Inflammatory macrophage treated with lipopolysaccharide for 1 hour (primary cell): ENCODE results near the gene ITGA4.
"Not testable (repeated sequence)": the region's sequence is repeated elsewhere in the genome, so short reads cannot be mapped to it uniquely, and the experiment has no call there.

Source experiments
- DNase-seq, 2 donors: peaks; one replicate each; pipeline ENCODE4 v3.0.0-alpha.2; 2020 to 2022

ITGA4 gene

DNA sequence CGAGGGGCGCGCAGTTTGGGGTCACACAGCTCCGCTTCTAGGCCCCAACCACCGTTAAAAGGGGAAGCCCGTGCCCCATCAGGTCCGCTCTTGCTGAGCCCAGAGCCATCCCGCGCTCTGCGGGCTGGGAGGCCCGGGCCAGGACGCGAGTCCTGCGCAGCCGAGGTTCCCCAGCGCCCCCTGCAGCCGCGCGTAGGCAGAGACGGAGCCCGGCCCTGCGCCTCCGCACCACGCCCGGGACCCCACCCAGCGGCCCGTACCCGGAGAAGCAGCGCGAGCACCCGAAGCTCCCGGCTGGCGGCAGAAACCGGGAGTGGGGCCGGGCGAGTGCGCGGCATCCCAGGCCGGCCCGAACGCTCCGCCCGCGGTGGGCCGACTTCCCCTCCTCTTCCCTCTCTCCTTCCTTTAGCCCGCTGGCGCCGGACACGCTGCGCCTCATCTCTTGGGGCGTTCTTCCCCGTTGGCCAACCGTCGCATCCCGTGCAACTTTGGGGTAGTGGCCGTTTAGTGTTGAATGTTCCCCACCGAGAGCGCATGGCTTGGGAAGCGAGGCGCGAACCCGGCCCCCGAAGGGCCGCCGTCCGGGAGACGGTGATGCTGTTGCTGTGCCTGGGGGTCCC lies at the start of gene ITGA4:
Gene ITGA4, plus strand, starts transcription at position 266 of the 620 bp plus-strand sequence. Its CDS starts 269 bp downstream, at position 535.
- DNase-seq = peak; percentile 42 to 69

DNA sequence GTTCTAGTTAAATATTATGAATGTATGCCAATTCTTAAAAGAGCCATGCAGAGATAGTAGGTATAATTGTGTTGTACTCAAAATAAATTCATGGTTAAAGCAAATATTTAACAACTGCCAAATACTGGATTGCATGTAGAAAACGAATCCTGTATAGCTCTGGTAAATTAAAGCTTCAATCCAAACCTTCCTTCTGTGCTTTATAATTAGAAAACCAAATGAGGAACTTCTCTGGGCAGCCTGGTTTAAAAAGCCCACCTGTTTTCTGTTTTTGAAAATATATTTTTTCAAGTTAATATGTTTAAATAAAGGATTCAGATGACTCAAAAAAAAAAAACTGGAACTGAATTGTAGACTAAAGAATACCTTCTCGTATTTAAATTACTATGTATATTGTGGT lies 48.3 kb upstream of the ITGA4 start:
- no peak for DNase-seq

- no peak for DNase-seq
Observed at GRCh38 chr2:181411105-181411849, 45.9 kb upstream of the ITGA4 start.

GRCh38 chr2:181419129-181419855 lies 37.9 kb upstream of the ITGA4 start:
- DNase-seq = peak; percentile 55 to 73

DNA sequence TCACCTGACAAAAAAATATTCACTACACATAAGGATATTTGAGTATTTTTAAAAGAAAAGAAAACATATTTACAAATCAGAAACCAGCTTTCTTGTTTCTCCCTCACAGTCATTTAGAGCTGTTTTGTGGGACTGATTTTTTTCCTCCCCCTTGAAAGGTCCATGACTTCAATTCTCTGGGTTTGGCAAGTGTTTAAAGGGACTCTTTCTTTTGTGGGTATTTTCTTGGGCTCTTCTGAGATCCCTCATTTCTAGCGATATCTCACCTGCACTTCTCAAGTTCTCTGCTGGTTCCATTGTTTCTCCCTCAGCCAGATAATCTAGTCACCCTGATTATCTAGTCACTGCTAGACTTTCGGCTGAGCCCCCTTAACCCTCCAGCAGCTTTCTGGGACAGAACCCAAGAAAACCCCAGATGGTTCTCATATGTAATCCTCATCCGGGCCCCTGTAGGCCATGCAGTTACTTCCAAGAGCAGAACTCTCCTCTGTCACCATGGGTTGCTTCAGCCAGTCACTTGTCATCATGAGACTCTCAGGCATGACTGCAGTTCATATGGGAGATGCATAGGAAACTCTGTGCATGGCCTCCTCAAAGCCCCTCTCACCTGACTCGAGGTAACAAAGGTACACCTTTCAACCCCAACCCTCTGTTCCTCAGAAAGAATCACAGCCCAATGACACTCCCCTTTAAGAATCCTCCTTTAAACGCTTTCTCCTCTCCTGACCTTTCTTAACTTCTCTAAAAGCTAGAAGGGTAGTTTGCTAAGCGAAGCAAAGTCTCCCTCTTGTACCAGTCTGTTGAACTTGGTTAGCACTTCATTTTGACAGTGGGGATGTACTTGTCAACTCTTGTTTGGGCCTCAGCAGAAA lies 36.7 kb upstream of the ITGA4 start:
- peak in 1 of 2 donors; percentile 27 for DNase-seq

DNA sequence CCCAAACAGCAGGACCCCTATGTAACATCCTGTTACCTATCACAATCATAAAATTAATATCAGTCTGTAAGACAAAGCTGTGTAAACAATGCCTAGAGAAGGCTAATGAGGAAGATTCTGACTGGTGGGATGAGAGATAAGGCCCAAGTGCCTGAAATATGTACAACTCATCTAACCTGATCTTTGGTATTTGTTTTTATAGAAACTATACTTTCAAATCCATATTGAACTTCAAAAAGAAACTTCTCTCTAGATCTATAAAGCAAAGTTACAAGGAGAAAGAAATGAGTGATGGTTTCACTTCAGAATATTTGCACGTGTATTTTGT lies 36.1 kb upstream of the ITGA4 start:
- no peak for DNase-seq

DNA sequence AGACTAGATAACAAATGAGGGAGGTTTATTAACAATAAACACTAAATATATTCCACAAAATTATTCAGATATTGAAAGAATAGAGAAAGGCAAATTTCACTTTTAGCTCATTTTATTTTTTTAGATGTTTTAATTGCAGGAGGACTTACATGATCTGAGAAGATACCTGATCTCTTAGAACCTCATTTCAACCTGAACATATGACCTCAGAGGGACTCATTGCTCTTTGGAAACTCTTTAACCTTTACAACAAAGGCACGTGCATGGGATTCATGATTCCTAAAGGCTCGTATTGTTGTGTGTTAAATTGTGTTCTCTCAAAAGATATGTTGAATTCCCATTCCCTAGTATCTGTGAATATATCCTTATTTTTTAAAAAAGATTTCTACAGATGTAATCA lies 35.7 kb upstream of the ITGA4 start:
- DNase-seq = no peak

- DNase-seq = no peak
Observed at GRCh38 chr2:181426672-181427071, 30.5 kb upstream of the ITGA4 start.

DNA sequence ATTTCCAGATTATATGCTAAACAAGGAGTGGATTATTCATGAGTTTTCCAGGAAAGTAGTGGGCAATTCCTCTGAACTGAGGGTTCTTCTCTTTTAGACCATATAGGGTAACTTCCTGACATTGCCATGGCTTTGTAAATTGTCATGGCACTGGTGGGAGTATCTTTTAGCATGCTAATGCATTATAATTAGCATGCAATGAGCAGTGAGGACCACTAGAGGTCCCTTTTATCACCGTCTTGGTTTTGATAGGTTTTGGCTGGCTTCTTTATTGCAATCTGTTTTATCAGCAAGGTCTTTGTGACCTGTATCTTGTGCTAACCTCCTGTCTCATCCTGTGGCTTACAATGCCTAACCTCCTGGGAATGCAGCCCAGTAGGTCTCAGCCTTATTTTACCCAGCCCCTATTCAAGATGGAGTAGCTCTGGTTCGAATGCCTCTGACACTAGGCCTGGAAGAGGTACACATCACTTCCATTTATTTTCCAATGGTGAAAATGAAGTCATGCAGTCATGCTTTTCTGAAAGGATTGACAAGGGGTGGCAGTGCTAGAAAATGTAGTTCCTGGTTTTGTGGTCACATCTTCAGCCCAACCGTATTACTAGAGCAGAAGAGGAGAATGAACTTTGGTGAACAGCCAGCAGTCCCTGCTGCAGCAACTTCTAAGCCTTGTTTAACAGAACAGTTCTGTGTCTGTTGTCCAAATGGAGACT lies 26.6 kb upstream of the ITGA4 start:
- peak; percentile 23 to 40 for DNase-seq

DNA sequence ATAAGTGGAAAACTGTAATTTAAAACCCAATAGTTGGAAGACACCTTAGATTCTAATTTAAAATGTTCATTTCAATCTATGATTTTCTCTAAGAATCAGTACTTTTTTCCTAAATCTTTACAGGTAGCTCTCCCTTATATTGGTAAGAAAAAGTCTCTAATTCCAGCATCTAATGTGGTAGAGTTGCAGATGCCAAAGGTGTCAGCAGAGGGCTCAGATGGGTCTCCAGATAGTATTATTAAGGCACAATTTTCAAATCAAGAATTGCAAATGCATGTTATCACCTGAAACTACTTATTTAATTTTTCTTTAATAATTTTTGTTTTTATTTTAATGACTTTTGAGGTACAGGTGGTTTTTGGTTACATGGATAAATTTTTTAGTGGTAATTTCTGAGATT lies 25.5 kb upstream of the ITGA4 start:
- no peak for DNase-seq

DNA sequence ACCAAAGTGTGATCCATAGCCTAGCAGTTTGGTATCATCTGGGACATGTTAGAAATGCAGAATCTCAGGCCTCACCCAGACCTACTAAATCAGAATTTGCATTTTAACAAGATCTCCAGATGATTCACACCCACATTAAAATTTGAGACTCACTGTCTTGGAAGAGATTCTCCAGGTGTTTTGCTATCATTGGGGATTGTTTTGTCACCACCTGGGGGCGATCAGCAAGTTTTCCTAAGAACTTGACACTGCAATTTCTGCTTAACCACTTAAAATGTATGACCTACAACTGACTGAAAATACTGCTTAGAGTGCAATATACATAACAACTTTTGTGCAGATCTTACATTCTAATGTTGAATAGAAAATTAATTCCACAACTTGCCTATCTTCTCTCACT lies 18.9 kb upstream of the ITGA4 start:
- DNase-seq = no peak

GRCh38 chr2:181440344-181440743 lies 16.8 kb upstream of the ITGA4 start:
- no peak for DNase-seq

DNA sequence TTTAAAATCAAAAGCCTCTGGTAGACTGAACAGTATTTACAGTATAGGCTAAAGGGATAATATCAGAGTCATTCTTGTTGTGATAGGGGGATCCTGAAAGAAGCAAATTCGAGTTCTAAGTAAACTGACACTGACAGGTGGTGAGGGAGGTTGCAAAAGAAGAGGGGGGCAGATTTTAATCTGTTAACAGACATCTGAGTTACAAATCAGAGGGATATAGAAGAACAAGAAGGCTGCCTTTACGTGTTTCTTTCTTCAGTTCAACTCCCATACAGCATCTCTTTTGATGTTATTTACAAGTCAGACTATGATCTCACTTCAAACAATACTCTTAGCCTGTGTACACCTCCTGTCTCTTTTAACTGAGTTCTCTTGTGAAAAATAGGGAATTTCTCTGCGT lies 16.3 kb upstream of the ITGA4 start:
- no peak for DNase-seq

DNA sequence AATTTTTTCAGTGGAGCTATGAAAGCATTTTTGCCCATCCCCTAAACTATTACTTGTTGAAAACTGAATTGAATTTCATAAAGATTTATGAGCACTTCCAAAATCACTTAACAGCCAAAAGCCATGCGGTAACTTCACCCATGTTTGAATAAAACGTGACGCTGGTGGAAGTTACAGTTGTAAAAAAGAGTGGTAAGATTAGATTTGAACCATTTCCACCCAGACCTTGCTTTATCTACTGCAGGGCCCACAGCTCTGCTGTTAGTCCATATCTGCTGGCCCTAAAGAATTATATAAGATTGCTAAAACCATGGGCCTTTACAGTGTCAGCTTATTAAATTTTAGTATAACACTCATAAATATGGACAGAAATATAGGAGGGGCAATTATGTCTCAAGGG lies 15.5 kb upstream of the ITGA4 start:
- DNase-seq = no peak

GRCh38 chr2:181444654-181445053 lies 12.5 kb upstream of the ITGA4 start:
- no peak for DNase-seq

GRCh38 chr2:181446985-181447384 lies 10.2 kb upstream of the ITGA4 start:
- DNase-seq = no peak

DNA sequence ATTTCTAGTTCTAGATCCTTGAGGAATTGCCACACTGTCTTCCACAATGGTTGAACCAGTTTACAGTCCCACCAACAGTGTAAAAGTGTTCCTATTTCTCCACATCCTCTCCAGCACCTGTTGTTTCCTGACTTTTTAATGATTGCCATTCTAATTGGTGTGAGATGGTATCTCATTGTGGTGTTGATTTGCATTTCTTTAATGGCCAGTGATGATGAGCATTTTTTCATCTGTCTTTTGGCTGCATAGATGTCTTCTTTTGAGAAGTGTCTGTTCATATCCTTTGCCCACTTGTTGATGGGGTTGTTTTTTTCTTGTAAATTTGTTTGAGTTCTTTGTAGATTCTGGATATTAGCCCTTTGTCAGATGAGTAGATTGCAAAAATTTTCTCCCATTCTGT lies 7.9 kb upstream of the ITGA4 start:
- DNase-seq = not testable (repeated sequence)

DNA sequence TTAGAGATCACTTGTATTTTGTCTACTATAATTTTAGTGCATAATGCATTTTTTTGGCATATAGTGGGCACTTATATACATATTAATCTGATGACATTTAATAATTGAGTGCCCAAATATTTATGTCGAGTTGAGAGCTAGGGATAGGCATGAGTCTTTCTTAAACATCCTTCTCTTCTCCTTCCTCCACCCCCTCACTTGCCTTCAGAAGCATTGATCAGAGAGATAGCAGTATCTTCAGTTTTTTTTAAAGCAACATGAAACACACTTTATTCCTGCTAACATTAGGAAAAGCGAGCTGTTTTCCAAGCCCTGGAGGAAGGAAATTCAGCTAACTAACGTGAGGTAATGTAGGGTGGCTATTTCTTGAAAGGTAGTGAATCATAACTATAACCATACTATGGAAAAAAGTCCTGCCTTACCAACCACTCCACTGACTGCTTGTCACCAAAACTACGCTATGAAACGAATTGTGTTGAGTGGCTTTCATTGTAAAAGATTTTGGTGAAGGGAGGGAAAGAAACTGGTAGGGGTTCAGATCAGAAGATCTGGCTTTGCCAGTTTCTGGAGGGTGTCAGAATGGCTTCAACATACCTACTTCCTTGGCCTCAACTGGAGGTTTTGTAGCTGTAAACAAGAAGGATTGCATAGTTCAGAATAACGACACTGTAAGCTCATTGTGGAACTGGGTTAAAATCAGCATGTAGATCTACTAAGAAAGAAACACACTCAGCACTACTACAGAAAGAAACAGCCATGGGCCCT lies 2.3 kb upstream of the ITGA4 start:
- DNase-seq = no peak

GRCh38 chr2:181456660-181457120 lies 496 bp upstream of the ITGA4 start:
- DNase-seq = peak; percentile 29 to 45

DNA sequence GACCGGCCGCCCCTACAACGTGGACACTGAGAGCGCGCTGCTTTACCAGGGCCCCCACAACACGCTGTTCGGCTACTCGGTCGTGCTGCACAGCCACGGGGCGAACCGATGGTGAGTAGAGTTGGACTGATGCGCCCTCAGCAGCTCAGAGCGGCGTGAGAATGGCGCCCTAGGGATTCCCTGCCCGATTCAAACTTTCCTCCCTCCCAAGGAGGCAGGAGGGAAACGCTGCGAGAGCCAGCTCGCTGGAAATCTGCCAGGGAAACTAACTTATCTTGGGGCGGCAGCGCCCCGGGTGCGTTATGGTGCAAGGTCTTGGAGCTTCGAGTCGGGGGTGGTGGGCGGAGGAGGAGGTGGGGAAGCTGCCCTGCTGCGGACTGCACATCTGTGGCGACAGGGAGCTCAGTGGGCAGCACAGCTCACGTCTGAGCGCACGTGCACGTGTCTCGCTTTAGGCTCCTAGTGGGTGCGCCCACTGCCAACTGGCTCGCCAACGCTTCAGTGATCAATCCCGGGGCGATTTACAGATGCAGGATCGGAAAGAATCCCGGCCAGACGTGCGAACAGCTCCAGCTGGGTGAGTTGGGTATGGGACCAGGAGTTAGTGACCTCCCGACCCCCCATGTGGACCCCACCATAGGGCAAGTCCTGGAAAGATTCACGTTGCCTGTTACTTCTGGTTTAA lies 697 bp downstream of the ITGA4 start:
- DNase-seq = peak; percentile 41 to 47

GRCh38 chr2:181458871-181459270 lies 1.7 kb downstream of the ITGA4 start:
- peak in 1 of 2 donors; percentile 22 for DNase-seq
